ENCODE results near the gene BRD4.

BRD4 gene

DNA sequence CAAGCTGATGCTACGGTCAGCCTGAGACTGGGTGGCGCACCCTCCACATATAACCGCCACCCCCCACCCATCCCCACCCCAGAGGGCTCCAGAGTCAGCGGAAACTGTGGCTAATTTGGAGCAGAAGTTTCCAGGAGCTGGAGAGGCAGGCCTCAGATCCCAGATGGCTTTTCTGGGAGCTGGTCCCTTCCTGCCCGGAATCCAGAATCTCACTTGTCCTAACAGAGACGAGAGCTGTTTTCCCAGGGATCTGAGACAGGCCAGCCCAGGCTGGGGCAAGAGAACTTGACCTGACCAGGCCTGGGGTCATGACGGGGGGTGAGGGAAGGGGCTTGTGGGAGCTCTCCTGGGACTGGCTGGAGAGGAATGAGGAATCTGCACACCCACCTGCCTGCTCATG lies 106.6 kb downstream of the BRD4 start:
- DNase-seq (ENCODE audit: low read depth in 2 of 2) = no peak

DNA sequence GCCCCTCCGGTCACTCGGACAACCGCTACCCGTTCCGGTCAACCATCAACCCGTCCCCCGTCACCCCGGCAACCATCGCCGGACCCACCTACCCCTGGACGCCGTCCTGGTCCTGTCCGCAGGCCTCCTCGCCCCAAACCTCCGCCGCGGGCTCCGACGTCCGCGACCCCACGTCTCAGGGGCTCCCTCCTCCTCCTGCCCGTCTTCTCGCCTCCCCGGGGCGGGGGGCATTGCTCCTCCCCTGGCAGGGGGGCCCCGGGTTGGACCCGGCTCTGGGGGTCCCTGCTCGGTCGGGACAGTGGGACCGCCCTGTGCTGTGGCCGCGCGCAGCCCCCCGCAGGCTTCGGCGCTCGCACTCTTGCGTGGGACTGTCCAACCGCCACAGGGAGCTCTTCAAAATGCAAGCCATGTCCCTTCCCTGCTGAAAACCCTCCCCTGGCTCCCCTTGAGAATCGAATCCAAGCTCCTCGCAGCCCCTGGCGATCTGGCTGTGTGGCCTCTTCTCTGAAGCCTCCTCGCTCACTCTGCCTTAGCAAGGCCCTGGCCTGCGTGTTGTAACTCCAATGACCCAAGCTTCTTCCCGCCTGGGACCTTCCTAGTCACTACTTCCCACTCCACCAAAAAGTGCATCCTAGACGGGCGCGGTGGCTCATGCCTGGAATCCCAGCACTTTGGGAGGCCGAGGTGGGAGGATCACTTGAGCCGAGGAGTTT lies 108.5 kb downstream of the BRD4 start:
- DNase-seq (ENCODE audit: low read depth in 2 of 2) = no peak

DNA sequence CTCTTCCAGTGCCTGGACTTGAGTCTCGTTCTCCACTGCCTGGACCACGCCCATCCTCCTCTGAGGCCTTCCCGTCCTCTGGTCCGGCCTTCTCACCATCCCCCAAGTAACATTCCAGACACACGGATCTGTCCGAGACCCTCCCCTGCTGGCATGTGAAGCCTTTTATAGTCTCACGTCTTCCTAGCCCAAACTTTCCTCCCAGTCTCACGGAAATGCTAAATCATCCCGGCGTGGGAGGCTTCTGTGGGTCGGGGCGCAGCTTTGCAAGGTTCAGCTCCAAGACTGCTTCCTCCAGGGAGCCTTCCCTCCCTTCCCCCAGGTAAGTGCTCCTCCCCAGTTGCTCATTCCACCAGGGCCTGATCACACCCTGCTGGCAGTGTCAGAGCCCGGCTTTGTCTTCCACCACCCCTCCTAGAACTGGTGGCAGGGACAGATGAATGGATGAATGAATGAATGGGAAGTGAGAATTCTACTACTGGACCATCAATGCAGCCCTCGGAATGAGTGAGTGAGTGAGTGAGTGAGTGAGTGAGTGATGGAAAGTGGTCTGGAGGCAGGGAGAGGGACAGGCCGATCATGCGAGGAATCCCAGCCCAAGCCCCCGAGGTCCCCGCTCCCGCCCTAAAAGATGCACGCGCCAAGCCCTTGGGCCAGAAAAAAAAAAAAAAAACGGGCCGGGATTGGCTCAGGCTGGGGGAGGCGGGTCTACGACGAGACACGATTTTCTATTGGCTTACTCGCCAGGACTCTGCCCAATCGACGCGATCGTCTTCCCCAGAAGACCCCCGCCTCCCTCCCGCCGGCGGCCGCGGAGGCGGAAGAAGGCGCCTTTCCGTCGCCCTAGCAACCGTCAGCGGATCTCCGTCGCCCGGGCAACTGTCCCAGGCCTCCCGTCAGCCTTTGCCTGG lies 109.3 kb downstream of the BRD4 start:
- DNase-seq (ENCODE audit: low read depth in 2 of 2) = peak; percentile 49 to 73

DNA sequence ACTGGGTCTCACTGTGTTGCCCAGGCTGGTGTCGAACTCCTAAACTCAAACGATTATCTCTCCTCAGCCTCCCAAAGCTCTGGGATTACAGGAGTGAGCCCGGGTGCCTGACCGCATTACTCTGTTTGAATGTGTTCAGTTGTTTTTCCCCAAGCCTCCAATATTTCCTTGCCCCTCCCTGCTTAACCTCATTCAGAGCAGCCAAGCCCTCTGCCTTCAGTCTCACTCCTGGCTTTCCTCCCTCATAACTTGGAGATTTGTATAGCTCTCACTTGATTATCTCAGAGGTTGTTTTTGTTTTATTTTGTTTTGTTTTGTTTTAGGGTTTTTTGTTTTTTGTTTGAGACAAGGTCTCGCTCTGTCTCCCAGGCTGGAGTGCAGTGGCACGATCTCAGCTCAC lies 111.5 kb downstream of the BRD4 start:
- DNase-seq (ENCODE audit: low read depth in 2 of 2) = no peak

DNA sequence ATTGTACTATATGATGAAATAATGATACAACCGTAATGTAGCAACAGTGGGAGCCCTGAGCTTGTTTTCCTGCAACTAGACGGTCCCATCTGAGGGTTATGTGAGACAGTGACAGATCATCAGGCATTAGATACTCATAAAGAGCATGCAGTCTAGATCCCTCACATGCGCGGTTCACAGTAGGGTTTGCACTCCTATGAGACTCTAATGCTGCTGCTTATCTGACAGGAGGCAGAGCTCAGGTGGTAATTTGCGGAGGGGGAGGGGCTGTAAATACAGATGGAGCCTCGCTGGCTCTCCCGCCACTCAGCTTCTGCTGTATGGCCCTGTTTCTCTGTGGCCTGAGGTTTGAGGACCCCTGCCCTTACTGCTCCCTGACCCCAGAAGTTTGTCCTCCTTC lies 113.8 kb downstream of the BRD4 start:
- no peak for DNase-seq (ENCODE audit: low read depth in 2 of 2)

DNA sequence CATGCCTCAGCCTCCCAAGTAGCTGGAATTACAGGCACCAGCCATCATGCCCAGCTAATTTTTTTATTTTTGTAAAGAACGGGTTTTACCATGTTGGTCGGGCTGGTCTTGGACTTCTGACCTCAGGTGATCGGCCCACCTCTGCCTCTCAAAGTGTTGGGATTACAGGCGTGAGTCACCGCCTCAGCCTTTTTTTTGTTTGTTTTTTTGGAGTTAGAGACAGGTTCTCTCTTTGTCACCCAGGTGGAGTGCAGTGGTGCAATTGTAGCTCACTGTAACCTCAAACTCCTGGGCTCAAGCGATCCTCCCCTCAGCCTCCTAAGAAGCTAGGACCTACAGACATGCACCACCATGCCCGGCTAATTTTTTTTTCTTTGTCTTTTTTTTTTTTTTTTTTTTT lies 116.0 kb downstream of the BRD4 start:
- DNase-seq (ENCODE audit: low read depth in 2 of 2) = no peak

DNA sequence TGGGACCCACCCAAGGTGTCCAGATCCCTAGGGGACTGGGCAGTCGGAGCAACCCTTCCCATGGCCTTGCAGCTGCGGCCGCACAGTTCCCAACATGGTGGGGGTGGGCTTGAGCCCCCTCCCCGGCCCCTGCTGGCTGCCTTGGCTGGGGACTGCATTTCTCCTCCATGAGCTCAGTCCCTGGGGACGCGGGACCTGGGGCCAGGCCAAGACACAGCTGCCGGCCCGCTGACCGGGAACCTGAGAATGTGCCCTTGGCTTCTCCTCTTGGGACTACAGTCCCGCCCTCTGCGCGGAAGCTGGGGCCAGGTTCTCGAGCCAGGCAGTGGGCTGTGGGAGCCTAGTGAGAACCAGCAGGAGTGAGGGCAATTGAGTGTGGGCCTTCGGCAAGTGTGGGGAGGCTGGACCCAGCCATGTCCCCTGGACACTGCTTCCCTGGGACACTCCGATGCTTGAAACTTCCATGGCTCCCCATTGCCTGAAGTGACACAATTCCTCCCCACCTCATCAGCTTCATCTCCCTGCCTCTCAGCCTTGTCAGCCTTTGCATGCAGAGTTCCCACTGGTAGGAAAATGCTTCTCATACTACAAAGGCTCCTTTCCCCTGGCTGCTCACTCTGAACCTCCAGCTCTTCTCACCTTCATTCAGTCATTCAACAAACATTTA lies 118.5 kb downstream of the BRD4 start:
- no peak for DNase-seq (ENCODE audit: low read depth in 2 of 2)

DNA sequence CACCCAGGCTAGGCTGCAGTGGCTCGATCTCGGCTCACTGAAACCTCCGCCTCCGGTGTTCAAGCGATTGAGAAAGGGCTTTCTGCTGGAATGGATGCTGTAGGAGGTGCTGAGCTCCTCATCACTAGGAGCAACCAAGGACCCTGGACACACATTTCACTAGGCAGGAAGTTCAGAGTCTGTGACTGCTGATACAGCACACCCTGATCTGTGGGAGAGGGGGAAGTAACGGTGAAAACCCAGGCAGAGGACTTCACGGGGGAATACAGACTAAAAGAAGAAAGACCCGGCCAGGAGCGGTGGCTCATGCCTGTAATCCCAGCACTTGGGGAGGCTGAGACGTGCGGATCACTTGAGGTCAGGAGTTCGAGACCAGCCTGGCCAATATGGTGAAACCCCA lies 119.6 kb downstream of the BRD4 start:
- DNase-seq (ENCODE audit: low read depth in 2 of 2) = no peak

DNA sequence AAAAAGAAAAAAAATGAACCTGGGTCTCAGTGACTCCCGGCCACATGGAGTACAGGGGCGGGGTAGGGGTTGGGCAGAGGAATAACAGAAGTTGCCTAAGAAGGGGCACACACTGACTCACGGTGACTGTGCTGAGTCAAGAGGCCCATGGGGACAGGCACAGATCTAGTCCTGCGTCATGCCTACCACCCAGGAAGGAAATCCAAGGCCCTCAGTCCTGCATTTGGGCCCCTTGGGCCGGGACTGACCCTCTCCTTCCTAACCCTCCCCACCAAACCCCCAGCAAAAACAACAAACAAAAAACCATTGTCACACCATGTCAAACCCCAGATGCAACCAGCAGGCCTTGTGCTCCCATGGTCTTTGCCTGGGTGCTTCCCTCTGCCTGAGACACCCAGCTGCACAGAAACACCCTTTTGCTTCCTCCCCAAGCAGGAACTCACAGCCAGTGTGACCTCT lies 122.0 kb downstream of the BRD4 start:
- no peak for DNase-seq (ENCODE audit: low read depth in 2 of 2)

DNA sequence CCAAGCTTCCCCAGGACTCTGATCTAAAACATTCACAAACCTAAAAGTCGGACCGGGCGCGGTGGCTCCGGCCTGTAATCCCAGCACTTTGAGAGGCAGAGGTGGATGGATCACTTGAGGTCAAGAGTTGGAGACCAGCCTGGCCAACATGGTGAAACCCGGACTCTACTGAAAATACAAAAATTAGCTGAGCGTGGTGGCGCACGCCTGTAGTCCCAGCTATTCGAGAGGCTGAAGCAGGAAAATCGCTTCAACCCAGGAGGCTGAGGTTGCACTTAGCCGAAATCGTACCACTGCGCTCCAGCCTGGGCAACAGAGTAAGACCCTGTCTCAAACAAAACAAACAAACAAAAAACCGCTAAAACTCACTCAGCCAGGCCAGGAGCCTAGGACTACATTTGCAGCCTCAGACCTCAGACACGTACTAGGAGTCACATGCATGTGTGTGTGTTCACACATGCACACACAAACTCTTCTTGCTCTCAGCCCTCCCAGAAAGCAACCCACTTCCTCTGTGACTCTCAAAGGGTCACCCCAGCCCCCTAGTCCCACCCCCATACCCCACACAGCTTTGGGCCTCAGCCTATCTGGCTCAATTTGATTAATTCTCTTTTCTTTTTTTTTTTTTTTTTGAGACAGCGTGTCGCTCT lies 130.8 kb downstream of the BRD4 start:
- no peak for DNase-seq (ENCODE audit: low read depth in 2 of 2)

DNA sequence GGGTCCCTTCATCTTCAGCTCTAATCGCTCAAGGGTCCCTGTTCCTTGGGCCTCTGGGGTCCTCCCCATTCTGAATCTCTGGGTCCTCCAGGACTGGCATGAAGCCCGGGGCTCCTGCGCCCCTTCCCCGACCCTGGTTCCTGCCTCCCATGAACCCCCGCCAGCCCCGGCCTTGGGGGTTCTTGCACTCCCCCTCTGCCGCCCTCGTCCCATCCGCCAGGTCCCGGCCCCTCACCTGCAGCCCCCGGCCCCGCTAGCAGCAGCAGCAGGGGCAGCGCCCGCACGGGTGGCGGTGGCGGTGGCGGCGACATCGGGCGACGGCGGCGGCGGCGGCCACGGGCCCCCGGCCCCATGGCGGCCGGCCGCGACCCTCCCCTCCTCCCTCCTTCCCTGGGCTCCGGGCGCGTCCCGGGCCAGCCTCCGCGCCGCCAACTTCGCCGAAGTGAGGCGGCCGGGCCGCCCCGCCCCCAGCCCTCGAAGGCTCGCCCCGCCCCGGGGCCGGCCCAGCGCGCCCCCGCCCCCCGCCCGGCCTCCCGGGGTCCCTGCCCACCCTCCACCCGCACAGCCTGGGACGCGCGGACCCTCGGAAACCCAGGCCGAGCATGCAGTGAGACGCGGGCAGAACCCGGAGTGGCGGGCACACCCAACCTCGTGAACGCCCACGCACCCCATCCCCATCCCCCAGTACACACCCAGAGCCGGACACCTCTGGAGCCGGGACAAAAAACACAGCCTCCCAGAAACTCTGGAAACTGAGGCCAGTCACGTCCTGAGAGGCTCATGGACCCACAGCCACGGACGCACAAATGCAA lies 131.6 kb downstream of the BRD4 start, which contains the start of gene NOTCH3:
Gene NOTCH3 (minus strand): TSS at position 443 of the 812 bp plus-strand sequence. CDS start 90 bp downstream, at position 353.
- no peak for DNase-seq (ENCODE audit: low read depth in 2 of 2)

DNA sequence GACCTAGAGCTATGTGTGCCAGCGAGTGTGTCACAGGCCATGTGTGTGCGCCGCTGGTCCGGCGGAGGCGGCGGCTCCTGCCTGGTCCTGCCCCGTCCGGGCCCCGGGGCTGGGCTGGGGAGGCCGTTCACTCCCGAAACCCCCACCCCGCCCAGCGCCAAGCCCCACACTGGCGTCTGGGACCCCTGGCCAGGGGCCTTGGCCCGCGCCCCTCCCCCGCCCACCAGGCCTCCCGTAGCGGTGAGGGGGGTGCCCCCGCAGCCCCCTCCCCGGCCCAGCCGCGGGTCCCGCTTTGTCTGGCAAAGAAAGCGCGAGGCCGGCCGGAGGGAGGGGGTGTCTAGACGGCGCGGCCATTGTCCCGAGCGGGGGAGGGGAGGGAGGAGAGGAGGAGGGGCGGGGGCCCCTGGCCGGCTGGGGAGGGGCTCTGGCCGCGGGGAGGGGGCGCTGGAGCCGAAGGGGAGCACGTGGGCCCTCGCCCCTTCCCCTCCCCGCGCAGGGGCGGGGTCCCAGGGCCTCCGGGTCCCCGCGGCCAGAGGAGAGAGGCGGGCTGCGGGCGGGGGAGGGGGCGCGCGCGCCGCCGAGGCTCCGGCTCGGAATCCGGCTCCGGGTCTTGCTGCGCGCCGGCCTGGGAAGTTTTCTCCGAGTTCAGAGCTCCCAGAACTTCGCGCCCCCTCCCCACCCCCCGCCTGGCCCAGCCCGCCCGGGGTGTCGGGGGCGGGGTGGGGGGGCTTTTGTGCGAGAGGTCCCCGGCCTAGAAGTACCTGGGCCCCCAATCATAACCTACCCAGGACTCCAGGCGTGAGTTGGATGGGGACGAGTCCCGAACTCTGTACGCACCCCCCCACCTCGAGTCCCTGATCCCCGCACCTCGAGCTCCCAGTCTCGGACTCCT lies 132.4 kb downstream of the BRD4 start:
- DNase-seq (ENCODE audit: low read depth in 2 of 2) = no peak

DNA sequence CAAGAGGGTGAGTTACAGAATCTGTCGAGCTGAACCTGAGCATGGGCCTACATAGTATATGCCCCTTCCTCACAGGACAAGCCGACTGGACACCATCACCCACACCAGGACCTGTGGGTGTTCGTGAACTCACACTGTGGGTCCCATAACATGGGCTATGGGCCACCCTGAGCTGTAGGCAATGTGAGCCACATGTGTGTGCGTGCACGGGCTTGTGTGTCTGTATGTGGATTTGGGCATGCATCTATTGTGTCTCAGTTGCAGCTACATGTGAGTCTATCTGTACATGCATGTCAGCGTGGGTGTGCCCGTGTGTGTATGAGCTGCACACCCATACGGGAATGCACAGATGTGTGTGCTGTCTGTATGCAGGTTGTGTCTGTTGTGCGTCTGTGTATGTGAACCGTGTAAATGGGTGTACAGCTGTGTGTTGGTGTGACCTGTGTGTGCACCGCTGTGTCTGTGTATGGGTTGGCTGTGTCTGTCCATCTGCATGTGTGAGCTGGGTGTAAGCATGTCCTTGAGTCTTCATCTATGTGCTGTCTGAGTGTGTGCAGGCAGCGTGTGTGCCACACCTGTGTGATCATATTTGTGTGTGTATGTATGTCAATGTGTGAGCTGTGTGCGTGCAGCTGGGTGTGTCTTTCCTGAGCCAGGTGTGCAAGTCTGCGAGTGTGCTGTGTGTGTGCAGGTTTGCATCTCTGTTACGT lies 133.2 kb downstream of the BRD4 start:
- no peak for DNase-seq (ENCODE audit: low read depth in 2 of 2)

DNA sequence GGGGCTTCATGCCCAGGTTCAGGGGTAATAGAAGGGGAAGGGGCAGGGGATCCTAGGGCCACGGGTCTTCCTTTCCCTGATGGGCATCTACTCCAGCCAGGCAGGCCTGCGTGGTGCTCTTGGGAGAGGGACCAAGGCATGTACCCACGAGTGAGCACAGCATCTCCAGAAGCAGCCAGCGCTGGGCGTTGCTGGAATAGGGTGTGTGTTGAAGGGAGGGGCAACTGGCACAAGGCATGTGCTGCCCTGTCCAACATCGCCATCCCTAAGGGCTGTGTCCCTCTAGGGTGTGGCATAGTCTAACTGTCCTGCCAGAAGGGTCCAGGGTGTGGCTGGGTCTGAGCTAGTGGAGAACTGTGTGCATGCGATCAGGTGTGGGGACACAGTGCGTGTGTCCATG lies 134.4 kb downstream of the BRD4 start:
- no peak for DNase-seq (ENCODE audit: low read depth in 2 of 2)

DNA sequence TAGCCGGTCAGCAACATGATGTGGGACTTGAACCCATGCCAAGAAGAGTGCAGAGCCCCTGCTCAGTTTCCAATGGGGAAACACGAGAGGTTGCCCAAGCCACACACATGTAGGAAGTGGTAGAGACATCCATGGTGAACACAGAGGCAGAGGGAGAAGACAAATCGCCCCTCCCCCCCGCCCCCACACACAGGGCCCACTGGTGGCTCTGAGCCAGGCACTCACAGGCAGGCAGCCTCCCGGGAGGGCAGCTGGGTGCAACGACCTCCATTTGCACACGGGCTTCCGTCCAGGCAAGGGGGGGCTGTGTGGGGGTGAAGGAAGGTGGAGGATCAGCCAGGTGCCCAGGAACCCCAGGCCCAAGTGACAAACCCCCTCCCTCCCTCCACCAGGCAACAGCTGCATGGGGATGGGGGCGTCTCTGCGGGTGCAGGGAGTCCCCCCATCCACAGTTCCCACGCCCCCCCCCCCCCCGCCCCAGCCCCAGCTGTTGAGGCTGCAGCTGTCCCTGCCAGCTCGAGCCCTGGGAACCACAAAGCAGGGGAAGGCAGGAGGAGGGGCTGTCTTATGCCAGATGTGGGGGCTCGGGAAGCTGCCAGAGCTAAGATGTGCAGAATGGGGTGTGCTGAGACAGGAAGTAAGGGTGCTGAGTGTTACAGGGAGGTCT lies 134.9 kb downstream of the BRD4 start:
- no peak for DNase-seq (ENCODE audit: low read depth in 2 of 2)

DNA sequence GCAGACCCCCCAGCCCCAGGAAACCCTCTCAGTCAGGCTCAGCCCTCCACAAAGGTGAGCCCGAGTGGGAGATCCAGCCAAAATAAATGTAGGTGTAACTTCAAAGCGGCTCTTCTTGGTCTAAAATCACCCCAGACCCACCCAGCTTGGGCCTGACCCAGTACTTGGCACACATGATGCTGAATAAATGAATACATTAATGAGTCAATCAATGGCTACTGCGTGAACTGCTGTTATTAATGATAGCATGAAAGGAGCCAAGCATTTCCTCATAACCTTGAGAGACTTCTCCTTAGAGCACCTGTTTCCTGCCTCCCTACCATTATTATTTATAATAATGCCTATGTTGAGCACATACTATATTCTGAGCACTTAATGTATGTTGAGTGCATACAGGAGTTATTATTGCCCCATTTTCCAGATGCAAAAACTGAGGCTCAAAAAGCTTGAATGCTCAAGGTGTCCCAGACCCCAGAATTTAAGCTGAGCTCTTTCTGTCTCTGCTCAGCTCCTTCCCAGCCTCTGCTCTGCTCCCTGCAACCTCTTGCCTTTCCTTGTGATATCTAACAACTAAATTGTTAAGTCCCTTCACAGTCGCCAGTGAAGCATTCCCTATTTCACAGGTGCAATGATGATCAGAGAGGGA lies 135.9 kb downstream of the BRD4 start:
- DNase-seq (ENCODE audit: low read depth in 2 of 2) = no peak

DNA sequence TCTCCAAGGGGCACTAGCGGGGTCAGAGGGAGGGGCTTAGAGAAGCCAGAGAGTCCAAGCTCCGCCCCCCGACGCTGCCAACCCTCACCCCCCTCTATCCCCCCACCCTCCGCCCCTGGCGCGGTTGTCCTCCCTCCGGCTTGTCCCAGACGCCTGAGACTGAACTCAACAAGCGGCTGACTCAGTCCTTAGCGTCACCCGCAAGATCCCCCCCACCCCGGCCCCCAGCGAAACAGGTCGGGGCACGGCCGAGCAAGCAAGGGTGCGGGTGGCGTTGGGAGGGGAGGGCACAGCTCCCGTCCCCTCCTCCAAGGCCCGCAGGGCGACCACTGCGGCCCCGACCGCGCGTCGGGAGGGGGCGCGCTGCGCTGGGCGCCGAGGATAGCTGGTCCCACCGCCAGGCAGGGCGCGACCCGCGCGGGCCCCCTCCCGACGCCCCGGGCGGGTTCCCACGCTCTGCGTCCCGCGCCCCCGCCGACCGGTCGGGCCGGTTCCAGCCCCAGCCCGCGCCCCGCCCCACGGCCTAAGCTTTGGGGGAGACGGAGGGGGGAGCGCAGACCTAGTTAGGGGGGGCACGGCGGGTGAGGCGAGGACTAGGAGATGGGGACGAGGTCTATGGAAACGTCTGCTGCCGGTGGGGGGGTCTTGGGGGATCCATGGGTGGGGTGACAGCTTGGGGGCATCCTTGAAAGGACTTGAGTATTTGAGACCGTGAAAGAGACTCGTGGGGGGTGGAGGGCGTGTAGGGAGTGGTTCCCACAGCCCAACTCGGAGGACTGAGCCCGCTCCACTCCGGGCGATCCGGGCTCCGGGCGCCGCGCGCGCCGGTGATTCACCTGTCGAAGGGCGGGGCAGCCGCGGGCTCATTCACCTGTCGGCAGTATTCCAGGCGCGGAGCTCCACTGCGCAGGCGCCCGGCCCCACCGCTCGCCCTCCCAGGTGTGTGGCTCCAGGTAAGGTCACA lies 136.7 kb downstream of the BRD4 start:
- DNase-seq (ENCODE audit: low read depth in 2 of 2) = no peak

All from stimulated activated CD4-positive, alpha-beta T cell treated with anti-CD3 and anti-CD28 coated beads, Interleukin-12 subunit alpha, Interleukin-12 subunit beta, amount 100 ng/mL, for 24 hours (primary cell).